HG02981 (cell line): ENCODE results near the gene SERPINB5.

ENCODE experiments used
- ATAC-seq: cut with Tn5 transposase; IDR thresholded peaks from one replicate; pipeline ENCODE4 v1.9.1; 2021; ENCODE audit warnings: mild to moderate bottlenecking, moderate library complexity; ENCODE audit not compliant: unreplicated experiment

The SERPINB5 gene

DNA sequence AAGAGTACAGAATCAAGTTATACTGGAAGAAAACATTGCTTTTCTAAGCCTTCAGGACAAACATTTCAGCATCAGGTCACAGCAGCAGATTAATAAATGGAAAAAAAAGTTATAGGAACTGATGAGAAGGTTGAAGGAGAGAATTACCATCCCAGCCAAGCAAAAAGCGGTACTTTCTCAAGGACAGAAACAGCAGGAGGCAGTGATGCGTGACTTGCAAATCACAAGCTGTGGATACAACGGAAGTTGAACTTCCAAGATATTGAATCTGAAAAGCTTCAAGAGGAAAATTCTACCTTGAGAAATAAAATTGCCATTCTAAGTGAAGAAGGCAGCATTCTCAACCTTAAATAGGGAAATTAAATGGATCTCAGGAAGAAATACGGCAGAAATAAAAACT lies 46.9 kb downstream of the SERPINB5 start:
- no peak for ATAC-seq

DNA sequence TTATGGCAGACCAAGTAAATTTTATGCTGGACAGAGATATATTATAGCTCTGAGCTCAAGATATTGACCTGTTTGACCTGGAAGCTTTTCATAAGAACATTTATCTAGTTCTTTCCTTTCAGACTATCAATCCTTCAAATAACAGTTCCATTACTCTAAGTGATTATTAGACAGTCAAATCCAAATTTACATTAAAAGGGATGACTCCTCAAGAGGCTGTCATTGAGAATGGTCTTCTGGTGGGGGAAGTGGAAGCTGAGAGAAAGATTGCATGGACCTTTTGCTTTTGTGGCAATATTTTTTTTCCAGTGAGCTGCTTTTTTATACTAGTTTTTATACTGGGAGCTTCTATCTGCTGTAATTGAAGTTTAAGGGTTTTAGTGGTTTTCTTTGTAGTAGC lies 50.5 kb downstream of the SERPINB5 start:
- no peak for ATAC-seq

DNA sequence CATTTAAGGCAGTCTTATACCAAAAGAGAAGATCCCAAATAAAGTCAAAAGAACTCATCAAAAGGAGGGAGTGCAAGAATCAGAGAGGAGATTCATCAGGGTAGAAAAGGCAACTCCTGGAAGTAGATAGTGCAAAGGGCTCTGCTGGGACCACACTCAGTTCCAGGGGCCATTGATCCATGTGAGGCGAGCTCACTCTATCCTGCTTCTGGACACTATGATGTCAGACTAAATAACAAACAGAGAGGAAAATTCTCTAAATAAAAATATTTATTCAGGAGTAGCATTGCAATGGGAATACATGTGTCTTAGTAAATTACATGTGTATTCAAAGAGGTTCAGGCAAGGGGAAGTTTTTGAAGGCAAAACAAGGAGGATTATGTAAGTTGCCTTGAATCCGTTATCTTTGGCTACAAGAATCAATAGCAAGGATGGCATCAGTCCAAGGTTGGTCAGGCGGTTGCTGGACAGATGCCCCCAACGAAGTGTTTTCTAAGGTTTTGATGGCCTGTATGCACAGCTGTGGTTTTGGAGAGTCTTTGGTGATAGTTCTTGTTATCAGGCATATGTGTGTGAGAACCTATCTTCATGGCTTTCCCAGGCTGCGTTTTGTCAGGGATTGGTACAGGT lies 52.2 kb downstream of the SERPINB5 start:
- no peak for ATAC-seq

DNA sequence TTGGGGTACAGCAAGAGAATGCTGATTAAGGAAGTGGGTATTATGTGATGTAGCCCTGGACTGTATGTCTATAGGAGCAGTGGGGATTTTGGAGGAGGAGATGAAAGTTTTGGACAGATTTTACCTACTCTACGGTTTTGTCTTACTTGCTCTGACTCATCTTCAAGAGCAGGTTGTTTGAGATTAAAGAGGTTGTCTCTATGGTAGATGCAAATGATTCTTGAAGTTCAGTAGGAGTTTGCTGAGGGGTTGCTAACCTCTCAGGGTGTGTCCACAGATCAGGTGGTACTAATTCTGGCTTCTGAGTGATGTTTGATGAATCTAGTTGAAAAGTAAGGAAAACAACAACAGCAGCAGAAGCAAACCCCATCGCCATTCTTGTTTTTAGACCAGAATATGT lies 55.7 kb downstream of the SERPINB5 start:
- no peak for ATAC-seq

DNA sequence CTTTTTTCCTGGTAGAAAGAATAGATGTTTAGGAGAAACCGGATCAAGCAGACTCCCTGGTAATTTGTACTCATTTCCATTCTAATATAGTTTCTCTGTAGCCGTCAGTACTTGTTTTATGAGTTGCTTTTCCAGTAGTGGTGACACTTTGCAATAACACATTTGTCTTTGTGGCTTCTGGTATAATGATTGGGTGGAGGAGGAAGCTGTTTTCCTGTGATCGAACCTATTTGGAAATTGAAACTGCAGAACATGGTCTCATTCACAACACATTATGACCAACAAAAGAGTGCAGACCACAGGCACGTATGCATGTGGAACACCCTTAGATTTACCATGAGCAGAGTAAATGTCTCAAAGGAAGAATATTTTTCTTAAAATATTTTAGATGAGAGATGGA lies 57.9 kb downstream of the SERPINB5 start:
- no peak for ATAC-seq

DNA sequence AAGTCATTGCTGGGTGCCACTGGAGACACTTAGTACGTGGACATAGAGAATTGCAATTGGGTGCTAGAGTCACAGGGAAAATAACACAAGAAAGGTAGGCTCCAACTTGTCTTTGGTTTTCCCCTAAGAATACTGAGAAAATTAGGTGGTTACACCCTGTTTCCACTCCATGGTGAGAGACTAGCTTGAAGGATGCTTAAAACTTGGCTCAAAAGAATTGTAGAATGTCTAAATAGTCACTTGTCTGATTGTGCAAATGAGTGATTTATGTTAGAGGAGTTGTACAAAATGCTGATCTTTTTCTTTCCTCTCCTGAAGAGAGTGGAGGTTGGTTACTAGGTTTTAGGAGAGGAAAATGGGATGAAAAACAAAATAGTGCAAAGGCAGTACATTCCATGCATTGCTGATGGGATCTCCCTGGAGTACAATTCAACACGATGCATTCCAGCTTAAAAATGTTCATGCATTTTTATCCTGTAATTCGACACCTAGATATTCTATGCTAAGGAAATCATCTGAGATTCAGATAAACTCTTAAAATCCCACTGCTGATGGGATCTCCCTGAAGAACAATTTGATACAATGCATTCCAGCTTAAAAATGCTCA lies 63.2 kb downstream of the SERPINB5 start:
- no peak for ATAC-seq

DNA sequence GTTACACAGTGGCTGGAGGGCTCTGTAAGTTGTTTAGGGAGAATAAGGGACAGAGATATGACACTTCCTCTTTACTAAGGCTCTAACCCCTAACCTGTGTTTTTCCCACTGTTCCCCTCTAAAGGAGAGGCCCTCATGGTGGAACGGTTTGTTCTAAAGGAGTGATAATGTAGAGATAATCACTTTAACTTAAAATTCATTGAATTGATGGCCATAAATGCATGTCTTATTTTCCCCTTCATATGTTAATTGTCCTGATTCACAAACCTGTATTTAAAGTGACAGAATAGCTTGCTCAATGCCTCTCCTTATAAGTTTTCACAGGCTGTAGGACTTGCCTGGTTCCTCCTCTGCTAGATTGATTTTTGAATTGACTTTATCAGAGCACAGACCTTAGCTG lies 65.3 kb downstream of the SERPINB5 start, which contains the start of gene SERPINB12:
Gene SERPINB12, plus strand, starts transcription at position 301 of the 400 bp plus-strand sequence. CDS start 13,791 bp downstream, outside the sequence.
- ATAC-seq, result no peak

DNA sequence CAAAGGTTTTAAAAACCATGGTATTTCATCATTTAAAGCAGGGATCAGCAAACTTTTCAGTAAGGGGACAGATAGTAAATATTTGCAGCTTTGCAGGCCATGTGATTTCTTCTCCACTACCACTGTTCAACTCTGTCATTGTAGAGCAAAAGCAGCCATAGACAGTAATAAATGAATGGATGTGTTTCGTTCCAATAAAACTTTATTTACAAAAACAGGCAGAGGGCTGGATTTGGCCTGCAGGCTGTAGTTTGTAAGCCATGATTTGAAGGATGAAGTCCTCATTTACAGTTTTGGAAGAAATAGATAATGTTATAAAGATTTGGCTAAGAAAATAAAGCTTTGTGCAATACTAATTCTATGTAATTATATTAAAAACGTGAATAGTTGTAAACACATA lies 67.3 kb downstream of the SERPINB5 start:
- ATAC-seq, result no peak

DNA sequence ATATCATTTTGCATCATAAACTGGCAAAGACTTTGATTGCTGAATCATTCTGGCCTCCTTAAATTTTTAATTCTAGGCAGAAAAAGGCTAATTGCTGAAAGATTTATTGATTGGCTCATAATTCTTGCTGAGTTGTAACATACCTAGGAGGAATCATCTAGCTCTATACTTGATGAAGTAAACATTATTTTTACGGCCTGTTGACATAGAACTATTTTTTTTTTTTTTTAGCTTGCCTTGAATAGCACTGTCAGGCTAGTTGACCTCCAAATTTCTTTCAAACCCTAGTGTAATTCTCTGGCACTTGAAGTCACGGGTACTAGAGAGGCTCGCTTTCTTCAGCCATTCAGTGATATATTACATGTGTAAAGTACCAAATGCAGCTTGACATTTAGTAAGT lies 68.2 kb downstream of the SERPINB5 start:
- no peak for ATAC-seq

DNA sequence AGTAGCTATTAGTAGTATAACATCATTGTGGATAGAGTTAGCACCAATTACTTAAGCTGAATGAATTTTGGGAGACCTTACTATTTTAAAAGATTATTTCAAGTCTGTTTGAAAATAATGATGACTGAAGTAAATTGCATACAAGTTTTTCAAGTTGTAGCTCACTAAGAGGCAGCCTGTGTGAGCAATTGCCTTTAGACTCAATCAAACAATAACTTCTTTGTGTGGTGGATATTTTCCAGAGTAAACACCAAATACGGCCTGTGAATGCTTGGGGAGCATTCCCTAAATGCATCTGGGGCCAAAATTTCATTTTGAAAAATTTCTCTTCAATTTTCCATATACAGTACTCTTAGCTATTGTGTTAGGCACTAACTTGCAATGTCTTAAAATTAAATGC lies 73.3 kb downstream of the SERPINB5 start:
- no peak for ATAC-seq

DNA sequence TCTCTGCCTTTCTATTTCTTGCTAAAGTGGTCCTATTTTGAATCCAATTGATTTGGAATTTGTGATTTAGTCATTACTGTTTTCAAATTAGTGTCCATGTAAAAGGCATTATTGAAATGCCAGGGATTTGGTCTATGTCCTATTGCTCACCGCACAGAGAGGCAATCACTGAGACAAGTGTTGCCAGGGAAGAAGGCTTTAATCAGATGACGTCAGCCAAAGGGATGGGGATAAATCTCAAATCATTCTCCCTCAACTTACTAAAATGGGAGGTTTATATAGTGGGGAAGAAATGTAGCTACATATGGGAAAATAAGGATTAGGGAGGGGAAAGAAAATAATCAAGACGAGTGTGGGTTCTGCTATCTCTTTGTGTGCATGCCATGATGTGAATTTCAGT lies 75.0 kb downstream of the SERPINB5 start:
- ATAC-seq, result no peak

DNA sequence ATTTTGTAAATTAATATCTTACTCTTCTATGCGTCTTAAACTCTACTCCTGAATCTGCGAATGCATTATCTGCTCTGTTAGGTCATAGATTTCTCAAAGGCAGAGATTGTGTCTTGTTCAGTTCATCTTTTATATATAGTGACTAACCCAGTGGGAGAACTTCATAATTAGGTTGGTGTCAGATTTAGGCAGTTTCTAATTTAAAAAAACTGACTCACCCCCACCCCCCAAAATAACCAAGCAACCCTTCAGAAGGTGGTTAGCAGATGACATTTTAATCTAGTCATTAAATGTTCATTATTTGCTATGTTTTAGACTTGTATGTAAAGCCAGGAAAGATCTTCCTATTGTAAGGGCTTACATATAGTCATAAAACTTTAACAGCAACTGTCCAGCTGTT lies 75.8 kb downstream of the SERPINB5 start:
- ATAC-seq, result no peak

DNA sequence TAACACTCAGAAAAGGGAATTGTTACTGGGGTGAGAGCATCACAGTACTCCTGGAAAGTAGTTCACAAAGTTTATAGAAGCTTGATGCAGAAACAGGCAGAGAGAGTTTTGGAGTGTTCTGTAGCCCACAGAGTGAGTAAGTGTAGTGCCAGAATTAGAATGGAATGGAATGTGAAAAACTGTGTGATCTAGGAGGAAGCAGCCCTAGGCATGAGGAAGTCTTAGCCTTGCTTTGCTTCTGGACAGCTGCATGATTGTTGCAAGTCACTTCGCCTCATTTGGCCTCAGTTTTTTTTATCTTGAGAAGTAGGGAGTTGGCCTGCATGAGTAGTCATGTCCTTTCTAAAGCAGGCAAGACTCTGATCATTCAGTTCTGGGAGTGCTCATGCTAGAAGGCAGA lies 76.3 kb downstream of the SERPINB5 start:
- no peak for ATAC-seq
